ENCODE results near the gene SPHK2.

- no peak for TF ChIP-seq EP300 (IDR thresholded peaks at IDR 0.05)
- TF ChIP-seq POLR2A (IDR thresholded peaks at IDR 0.05) = no peak
- peak in 1 of 3 donors; percentile 4 for TF ChIP-seq CTCF (IDR thresholded peaks at IDR 0.05)
These were observed 10.4 kb downstream of the SPHK2 start for GRCh38 chr19:48629599-48630295.

Measured in ovary (tissue), 3 donors.